Erythroblast (primary cell): ENCODE measurements around the gene RNF41.

Experiments
- GATA1 ChIP-seq: IDR thresholded peaks from 2 replicates; pipeline ENCODE4 v1.6.1; 2011; ENCODE audit warnings: low read depth, mild to moderate bottlenecking, control low read depth, low read length, moderate library complexity
- POLR2A ChIP-seq: IDR thresholded peaks from 2 replicates; pipeline ENCODE4 v1.6.1; 2011; ENCODE audit warnings: mild to moderate bottlenecking, low read length

DNA sequence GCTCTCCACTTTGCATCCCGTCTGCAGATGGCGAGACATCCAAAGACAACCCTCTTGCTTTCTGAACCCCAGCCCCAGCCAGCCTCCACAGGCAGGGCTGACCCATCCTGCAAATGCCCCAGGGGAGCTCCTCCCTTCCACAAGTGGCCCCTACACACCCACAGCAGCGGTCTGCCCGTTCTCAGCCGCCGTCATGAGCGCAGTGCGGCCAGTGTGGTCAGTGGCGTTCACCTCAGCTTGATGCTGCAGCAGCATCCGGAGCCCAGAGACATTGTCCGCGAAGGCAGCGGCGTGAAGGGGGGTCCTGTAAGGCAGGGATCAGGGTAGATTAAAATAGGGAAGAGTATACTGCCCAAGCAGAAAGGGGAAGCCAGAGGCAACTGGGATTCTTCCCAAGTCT, 22.8 kb upstream of the RNF41 start:
- TF ChIP-seq POLR2A, result no peak
- no peak for TF ChIP-seq GATA1
